ENCODE data around the gene COTL1. TPM values are rescaled to one million over a fixed set of nuclear protein-coding genes. Genes with fewer than 3 reads are reported as not detected.
A peak's percentile ranks its signal among the peaks of the same experiment; 100 is the strongest.

Gene COTL1
- total and polyA plus RNA-seq, 9 of the 15 experiments (the other 6 are each of a cell fraction or from before 2014, with no cell fraction given), result 27.7 to 185 (median 72.5) TPM

GRCh38 chr16:84617791-84618580, at the start of gene COTL1 (continued):
- TF ChIP-seq ZNF239 (CRISPR knock-in tag; IDR thresholded peaks at IDR 0.05) (no peak), TCF7L2 (IDR thresholded peaks at IDR 0.05; ENCODE audit: low read depth, low read length) (no peak), ZBTB7A (IDR thresholded peaks at IDR 0.05; ENCODE audit: borderline replicate concordance, control insufficient read depth, low read depth, low read length) (peak; percentile 91; the same call in 1 of the 2 replicates), SP2 (IDR thresholded peaks at IDR 0.05; ENCODE audit: extremely low read depth, low read depth, low read length, poor library complexity, severe bottlenecking) (peak; percentile 68), ZFX (CRISPR knock-in tag; IDR thresholded peaks at IDR 0.05) (no peak), ATF1 (CRISPR knock-in tag; IDR thresholded peaks at IDR 0.05) (0 out of 2 replicates have a peak, but pooled peaks have one; percentile 7), ATF1 (tag; IDR thresholded peaks at IDR 0.05) (no peak), LEF1 (IDR thresholded peaks at IDR 0.05) (no peak), ZNF184 (CRISPR knock-in tag; IDR thresholded peaks at IDR 0.05) (no peak), HSF4 (CRISPR knock-in tag; IDR thresholded peaks at IDR 0.05; ENCODE audit: borderline replicate concordance) (no peak), HMG20A (CRISPR knock-in tag; conservative IDR thresholded peaks at IDR 0.05) (no peak), ZNF217 (CRISPR knock-in tag; IDR thresholded peaks at IDR 0.05) (no peak), ZBTB17 (CRISPR knock-in tag; IDR thresholded peaks at IDR 0.05) (peak; percentile 64; the same call in 1 of the 2 replicates), RHOXF2B (CRISPR knock-in tag; conservative IDR thresholded peaks at IDR 0.05) (no peak), JUND (IDR thresholded peaks at IDR 0.05; ENCODE audit: borderline replicate concordance, low read depth, low read length) (peak; percentile 70), JUND (tag; IDR thresholded peaks at IDR 0.05; ENCODE audit: borderline replicate concordance, low read depth, low read length) (no peak; the same call in 2 of the 3 replicates), BHLHE40 (IDR thresholded peaks at IDR 0.05; ENCODE audit: low read length) (no peak), RCOR1 (IDR thresholded peaks at IDR 0.05; ENCODE audit: borderline replicate concordance in 1 of 2, low read depth in 2 of 2, low read length in 2 of 2) (peak in 1 of 2 experiments; percentile 70; a peak in 1 of 4 replicates), NFXL1 (CRISPR knock-in tag; IDR thresholded peaks at IDR 0.05) (no peak), ILK (tag; IDR thresholded peaks at IDR 0.05; ENCODE audit: borderline replicate concordance, low read depth) (no peak)
- TF ChIP-seq, protein P1, sequence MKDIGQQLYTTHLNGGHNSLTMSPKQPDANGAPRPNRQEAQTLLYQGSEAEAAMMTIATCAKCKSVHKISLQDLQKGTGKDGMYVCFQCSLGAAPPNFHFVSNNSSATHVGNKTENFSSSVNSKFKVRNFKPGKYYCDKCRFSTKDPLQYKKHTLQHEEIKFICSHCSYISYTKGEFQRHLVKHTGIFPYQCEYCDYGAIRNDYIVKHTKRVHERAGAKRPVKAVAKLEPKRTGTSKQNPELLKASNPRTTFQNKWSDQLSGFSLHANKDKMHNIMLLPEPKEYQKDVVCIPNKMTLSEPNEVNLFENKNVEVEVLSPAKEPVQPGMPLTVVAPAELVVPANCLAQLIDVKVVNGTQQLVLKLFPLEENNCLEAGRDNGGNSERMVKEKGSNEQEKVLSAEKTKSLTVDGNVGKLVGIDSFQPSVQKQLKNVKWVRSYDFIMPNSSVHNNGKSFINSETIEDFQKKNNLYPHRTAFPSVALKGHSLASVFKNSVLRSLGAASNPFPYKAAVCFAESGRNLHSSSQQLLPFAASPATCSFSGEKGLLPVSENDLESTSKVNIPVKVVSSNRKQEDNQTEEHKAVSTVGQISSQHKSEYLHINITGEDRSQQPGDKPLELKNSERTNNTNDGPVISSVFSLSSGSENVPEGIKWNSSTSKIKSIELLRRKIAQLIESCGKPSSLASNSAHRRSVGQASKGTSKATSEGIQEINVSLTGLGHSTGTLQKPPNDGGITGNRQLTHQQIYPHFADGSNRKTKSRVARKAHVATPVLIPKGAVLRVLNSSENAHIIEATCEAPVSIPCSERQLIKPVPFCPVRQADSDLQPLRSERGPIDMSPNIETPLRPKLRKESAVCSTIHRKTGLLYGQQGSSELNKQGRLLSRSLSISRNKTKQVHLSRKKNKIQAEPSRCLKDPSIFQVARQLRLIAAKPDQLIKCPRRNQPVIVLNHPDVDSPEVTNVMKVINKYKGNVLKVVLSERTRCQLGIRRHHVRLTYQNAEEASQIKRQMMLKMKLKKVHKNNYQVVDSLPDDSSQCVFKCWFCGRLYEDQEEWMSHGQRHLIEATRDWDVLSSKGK (CRISPR knock-in tag; IDR thresholded peaks at IDR 0.05), result no peak
- TF ChIP-seq, protein P2, sequence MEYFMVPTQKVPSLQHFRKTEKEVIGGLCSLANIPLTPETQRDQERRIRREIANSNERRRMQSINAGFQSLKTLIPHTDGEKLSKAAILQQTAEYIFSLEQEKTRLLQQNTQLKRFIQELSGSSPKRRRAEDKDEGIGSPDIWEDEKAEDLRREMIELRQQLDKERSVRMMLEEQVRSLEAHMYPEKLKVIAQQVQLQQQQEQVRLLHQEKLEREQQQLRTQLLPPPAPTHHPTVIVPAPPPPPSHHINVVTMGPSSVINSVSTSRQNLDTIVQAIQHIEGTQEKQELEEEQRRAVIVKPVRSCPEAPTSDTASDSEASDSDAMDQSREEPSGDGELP (CRISPR knock-in tag; IDR thresholded peaks at IDR 0.05; ENCODE audit: borderline replicate concordance), result peak; percentile 24; the same call in 1 of the 2 replicates

Data from K562 (cell line).